ENCODE results near the gene BCAS1. TPM values are rescaled to one million over a fixed set of nuclear protein-coding genes. Genes with fewer than 3 reads are reported as not detected.

Gene BCAS1
- total RNA-seq, 1 donor from 2014 or later = 0.81 TPM

DNA sequence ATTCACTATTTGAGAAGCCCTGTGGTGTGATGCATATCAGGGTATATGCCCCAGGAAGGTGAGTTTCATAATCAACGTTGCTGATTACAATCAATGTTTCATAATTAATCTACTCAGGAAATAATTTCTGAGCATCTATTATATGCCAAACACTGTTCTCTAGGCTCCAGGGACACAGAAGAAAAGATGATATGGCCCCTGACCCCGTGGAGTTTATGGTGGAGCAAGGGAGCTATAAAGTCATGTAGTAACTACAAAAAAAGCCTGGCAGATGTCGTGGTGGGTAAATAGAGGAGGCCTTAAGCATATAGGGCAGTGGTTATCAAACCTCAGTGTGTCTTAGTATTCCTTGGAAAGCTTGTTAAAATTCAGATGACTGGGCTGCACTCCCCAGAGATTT lies 40.1 kb upstream of the BCAS1 start:
- H3K4me3 Mint-ChIP-seq (ENCODE audit: low read depth) = no peak overlapping the region

DNA sequence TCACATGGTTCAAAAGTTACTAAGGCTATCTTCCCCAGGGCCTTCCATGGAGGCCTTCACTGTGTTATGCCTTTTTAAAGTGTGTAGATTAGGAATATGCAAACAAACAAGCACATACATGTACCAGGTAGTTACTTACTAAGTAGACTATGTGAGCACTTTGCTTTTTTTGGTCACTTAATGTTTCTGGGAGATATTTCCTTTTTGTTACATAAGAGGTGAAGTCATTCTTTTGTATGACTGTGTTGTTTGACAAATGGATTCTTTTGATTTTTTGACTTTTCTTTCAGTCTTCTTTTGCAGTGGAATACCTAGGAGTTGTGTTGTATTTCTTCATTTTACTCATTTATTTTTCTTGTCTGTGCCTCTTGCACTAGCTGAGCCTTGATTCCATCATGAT lies 39.6 kb upstream of the BCAS1 start:
- TF ChIP-seq, protein P1, sequence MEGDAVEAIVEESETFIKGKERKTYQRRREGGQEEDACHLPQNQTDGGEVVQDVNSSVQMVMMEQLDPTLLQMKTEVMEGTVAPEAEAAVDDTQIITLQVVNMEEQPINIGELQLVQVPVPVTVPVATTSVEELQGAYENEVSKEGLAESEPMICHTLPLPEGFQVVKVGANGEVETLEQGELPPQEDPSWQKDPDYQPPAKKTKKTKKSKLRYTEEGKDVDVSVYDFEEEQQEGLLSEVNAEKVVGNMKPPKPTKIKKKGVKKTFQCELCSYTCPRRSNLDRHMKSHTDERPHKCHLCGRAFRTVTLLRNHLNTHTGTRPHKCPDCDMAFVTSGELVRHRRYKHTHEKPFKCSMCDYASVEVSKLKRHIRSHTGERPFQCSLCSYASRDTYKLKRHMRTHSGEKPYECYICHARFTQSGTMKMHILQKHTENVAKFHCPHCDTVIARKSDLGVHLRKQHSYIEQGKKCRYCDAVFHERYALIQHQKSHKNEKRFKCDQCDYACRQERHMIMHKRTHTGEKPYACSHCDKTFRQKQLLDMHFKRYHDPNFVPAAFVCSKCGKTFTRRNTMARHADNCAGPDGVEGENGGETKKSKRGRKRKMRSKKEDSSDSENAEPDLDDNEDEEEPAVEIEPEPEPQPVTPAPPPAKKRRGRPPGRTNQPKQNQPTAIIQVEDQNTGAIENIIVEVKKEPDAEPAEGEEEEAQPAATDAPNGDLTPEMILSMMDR (IDR thresholded peaks at IDR 0.05; ENCODE audit: unreplicated experiment) = no peak
- Mint-ChIP-seq H3K4me3 (ENCODE audit: low read depth) (no peak overlapping the region), H3K27me3 (no peaks in the 10 kb centered on the region), H3K36me3 (ENCODE audit: insufficient read depth) (no peaks in the 10 kb centered on the region), H3K9me3 (ENCODE audit: low read depth) (peaks cover 4% of the 10 kb centered on the region), H3K27ac (no peak overlapping the region), H3K4me1 (ENCODE audit: low read depth) (peaks cover 6% of the 10 kb centered on the region)
- DNase-seq (ENCODE audit: low spot score, unreplicated experiment) = no peak

More for the DNA sequence above, 40.1 kb upstream of the BCAS1 start:
- TF ChIP-seq, protein P1 (IDR thresholded peaks at IDR 0.05; ENCODE audit: unreplicated experiment) = no peak
- Mint-ChIP-seq H3K36me3 (ENCODE audit: insufficient read depth) (no peaks in the 10 kb centered on the region), H3K9me3 (ENCODE audit: low read depth) (peaks cover 4% of the 10 kb centered on the region), H3K27ac (no peak overlapping the region), H3K4me1 (ENCODE audit: low read depth) (peaks cover 6% of the 10 kb centered on the region), H3K27me3 (no peaks in the 10 kb centered on the region)
- no peak for DNase-seq (ENCODE audit: low spot score, unreplicated experiment)

DNA sequence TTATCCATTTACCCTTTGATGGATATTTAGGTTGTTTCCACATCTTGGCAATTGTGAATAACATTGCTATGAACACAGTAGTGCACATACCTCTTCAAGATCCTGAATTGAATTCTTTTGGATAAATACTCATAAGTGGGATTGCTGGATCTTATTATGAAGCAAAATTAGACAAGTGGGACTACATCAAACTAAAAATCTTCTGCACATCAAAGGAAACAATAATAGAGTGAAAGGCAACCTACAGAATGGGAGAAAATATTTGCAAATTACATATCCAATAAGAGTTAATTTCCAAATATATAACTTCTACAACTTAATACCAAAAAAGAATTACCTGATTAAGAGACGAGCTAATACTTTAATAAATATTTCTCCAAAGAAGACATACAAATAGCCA lies 38.4 kb upstream of the BCAS1 start:
- no peak overlapping the region for H3K4me3 Mint-ChIP-seq (ENCODE audit: low read depth)
- no peak for DNase-seq (ENCODE audit: low spot score, unreplicated experiment)

DNA sequence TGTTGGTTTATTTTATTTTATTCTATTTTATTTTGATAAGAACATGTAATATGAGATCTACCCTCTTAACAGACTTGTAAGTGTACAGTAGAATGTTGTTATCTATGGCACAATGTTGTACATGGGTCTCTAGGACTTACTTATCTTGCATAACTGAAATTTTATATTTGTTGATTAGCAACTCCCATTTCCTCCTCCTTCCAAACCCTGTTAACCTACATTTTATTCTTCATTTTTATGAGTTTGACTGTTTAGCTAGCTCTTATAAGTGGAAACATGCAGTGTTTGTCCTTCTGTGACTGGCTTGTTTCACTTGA lies 37.9 kb upstream of the BCAS1 start:
- H3K27me3 Mint-ChIP-seq = no peaks in the 10 kb centered on the region
- H3K4me1 Mint-ChIP-seq (ENCODE audit: low read depth) = peaks cover 6% of the 10 kb centered on the region
- no peak for DNase-seq (ENCODE audit: low spot score, unreplicated experiment)
- H3K36me3 Mint-ChIP-seq (ENCODE audit: insufficient read depth) = no peaks in the 10 kb centered on the region
- TF ChIP-seq, protein P1 (IDR thresholded peaks at IDR 0.05; ENCODE audit: unreplicated experiment) = no peak
- H3K9me3 Mint-ChIP-seq (ENCODE audit: low read depth) = peaks cover 4% of the 10 kb centered on the region
- H3K4me3 Mint-ChIP-seq (ENCODE audit: low read depth) = no peak overlapping the region
- no peak overlapping the region for H3K27ac Mint-ChIP-seq

More for the DNA sequence above, 38.4 kb upstream of the BCAS1 start:
- H3K27me3 Mint-ChIP-seq = no peaks in the 10 kb centered on the region
- peaks cover 6% of the 10 kb centered on the region for H3K4me1 Mint-ChIP-seq (ENCODE audit: low read depth)
- H3K36me3 Mint-ChIP-seq (ENCODE audit: insufficient read depth) = no peaks in the 10 kb centered on the region
- TF ChIP-seq, protein P1 (IDR thresholded peaks at IDR 0.05; ENCODE audit: unreplicated experiment) = no peak
- H3K9me3 Mint-ChIP-seq (ENCODE audit: low read depth) = peaks cover 4% of the 10 kb centered on the region
- H3K27ac Mint-ChIP-seq = no peak overlapping the region

DNA sequence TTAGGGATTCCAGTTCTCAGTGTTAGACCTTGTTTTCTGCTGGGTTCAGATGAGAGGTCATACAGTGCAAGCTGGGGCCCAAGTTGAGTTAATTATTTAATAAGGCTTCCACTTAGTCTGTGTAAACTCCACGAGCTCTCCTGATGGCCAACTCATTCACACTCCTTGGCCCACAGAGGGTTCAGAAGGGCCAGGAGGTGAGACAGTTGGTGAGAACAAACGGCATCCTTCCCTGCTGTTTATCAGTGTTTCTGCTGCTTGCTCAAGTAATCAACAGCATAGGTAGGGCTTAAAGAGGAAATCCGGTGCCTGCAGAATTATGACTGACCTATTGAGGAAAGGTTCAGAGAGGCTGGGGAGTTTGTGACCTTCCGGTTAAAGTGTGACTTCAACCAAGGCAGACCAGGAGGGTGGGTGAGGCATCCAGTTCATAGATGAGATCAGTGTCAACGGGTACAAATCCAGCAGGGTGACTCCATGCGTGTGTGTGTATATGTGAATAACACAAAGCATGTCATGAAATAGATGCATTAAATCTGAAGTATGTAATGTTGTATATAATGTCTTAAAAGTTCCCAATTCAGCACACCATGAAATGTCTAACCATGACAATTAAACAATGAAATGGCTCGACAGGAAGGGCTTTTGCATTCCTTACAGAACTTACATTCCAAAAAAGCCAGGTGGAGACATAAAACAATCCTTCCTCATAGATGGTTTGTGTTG lies 37.4 kb upstream of the BCAS1 start:
- no peaks in the 10 kb centered on the region for H3K36me3 Mint-ChIP-seq (ENCODE audit: insufficient read depth)
- H3K27me3 Mint-ChIP-seq = no peaks in the 10 kb centered on the region
- H3K4me1 Mint-ChIP-seq (ENCODE audit: low read depth) = peaks cover 6% of the 10 kb centered on the region
- H3K27ac Mint-ChIP-seq = no peak overlapping the region
- H3K4me3 Mint-ChIP-seq (ENCODE audit: low read depth) = no peak overlapping the region
- DNase-seq (ENCODE audit: low spot score, unreplicated experiment) = no peak
- TF ChIP-seq, protein P1 (IDR thresholded peaks at IDR 0.05; ENCODE audit: unreplicated experiment) = no peak
- peaks cover 4% of the 10 kb centered on the region for H3K9me3 Mint-ChIP-seq (ENCODE audit: low read depth)
